Neural cell (in vitro differentiated cells): ENCODE data around the gene PHACTR3.

Experiments used
- CTCF ChIP-seq: fragments of 450-650 bp; IDR thresholded peaks from 2 replicates; pipeline ENCODE4 v1.5.1; 2014; ENCODE audit warnings: antibody characterized with exemption, mild to moderate bottlenecking, moderate library complexity; ENCODE audit not compliant: poor library complexity, severe bottlenecking
- REST ChIP-seq: IDR thresholded peaks from 2 replicates; pipeline ENCODE4 v1.6.1; 2012; ENCODE audit warnings: borderline replicate concordance

GRCh38 chr20:59571551-59572314 lies 32.6 kb upstream of the PHACTR3 start:
- TF ChIP-seq CTCF: peak; percentile 86
- TF ChIP-seq REST: no peak
